Measurements from ENCODE around the gene SGCD.
"Not testable (repeated sequence)": the region's sequence is repeated elsewhere in the genome, so short reads cannot be mapped to it uniquely, and the experiment has no call there.

Gene SGCD

DNA sequence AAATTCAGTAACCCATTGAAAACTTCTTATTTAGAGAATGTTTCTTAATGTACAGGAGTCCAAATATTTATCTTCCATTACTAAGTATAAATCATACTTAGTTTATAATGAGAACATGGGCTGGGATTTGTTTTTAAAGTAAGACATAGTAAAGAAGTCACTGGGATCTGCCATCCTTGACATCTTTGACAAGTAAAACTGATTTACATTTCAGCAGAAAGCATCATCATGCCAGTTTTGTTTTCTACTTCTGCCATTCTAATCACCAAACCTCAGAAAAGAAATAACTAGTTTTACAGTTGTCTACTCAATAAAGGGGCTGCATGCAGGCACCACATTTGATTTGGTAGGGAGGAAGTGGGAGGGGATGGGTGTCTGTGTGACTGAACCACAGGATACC is 301.5 kb downstream of the SGCD start:
- H3K4me3 Mint-ChIP-seq: no peak overlapping the region
- no peaks in the 10 kb centered on the region for H3K27me3 Mint-ChIP-seq
- ATAC-seq (replicated peaks): no peak
- H3K36me3 Mint-ChIP-seq: no peaks in the 10 kb centered on the region
- H3K4me1 Mint-ChIP-seq: no peaks in the 10 kb centered on the region
- no peak overlapping the region for H3K27ac Mint-ChIP-seq
- DNase-seq: no peak
- no peaks in the 10 kb centered on the region for H3K9me3 Mint-ChIP-seq

DNA sequence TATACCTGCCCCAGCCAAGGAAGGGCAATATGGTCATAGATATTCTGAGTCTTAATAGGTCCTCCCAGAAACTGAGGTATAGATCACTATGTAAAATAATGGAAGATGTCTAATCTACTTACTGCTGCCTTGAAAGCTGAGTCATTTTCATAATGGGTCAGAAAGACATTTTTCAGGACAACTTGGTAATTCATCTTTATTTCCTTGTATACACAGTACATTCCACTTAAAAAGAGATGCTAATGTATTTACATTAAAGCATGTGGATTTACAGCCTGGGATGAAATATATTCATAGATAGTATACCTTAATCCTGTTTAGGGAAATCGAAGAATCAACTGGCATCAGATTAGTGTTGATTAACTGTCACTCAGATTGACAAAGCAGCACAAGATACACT is 304.0 kb downstream of the SGCD start:
- no peaks in the 10 kb centered on the region for H3K9me3 Mint-ChIP-seq
- H3K36me3 Mint-ChIP-seq: no peaks in the 10 kb centered on the region
- H3K4me1 Mint-ChIP-seq: no peaks in the 10 kb centered on the region
- H3K27ac Mint-ChIP-seq: no peak overlapping the region
- no peak for DNase-seq
- H3K27me3 Mint-ChIP-seq: no peaks in the 10 kb centered on the region
- no peak overlapping the region for H3K4me3 Mint-ChIP-seq
- no peak for ATAC-seq (replicated peaks)

DNA sequence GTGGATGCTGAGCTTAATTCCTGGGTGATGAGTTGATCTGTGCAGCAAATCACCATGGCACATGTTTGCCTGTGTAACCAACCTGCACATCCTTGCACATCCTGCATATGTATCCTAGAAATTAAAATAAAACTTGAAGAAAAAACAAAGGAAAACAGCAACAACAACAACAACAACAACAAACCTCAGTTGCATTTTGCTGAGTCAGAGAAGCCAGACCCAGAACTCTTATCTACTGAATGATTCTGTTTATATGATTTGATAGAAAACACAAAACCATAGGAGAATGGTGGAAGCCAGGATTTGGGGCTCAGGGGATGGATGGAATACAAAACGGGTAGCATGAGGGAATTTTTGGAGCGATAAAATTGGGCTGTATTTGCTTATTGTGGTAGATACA is 307.3 kb downstream of the SGCD start:
- Mint-ChIP-seq H3K9me3 (peaks cover 2 to 4% of the 10 kb centered on the region in 2 donors), H3K36me3 (no peaks in the 10 kb centered on the region), H3K4me3 (no peak overlapping the region), H3K27ac (no peak overlapping the region), H3K27me3 (no peaks in the 10 kb centered on the region), H3K4me1 (no peaks in the 10 kb centered on the region)
- DNase-seq: no peak
- ATAC-seq (replicated peaks): no peak

DNA sequence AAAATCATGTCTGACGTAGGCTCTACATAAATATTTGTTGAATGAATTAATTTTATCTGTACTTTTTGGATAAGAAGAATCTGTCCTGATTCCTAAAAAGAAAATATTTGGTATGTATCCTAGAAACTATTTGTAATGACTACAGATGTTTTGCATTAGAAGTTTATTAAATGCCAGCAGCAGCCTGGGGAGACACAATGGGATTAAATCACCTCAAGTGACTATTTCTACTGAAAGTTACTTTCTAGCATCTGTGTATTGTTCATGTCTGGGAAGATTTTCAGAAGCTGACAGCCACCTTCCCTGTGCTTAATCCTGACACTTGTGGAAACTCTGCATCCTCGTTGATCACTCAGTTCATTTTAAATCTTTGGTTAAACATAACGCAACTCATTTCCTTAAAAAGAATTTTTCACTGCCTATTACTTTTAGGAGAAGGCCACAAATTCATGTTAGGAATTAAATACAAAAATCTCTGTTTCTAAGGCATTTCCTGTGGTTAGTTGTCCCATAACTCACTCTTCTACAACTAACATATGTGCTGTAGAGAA is 313.8 kb downstream of the SGCD start:
- H3K36me3 Mint-ChIP-seq: no peaks in the 10 kb centered on the region
- no peak overlapping the region for H3K4me3 Mint-ChIP-seq
- DNase-seq (no peak), ATAC-seq (replicated peaks) (no peak)
- no peak overlapping the region for H3K27ac Mint-ChIP-seq
- H3K9me3 Mint-ChIP-seq: peaks cover 2 to 4% of the 10 kb centered on the region in 2 donors
- no peaks in the 10 kb centered on the region for H3K4me1 Mint-ChIP-seq
- no peaks in the 10 kb centered on the region for H3K27me3 Mint-ChIP-seq

DNA sequence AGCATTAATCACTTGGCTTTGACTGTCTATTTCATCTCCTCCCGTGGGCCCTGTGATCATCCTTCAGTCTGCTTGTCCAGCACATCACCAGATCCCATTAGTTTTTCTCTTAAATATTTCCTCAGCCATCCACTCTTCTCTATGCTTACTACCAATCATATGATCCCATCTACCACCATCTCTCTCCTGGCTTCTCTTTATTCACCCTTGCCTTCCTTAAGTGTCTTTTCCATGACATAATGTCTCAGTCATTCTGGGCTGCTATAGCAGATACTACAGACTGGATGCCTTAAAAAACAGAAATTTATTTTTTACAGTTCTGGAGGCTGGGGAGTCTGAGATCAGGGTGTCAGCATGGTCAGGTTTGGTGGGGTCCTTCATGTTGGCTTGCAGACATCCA is 314.7 kb downstream of the SGCD start:
- Mint-ChIP-seq H3K27ac (no peak overlapping the region), H3K36me3 (no peaks in the 10 kb centered on the region), H3K4me1 (no peaks in the 10 kb centered on the region), H3K4me3 (no peak overlapping the region), H3K27me3 (peaks cover 4 to 6% of the 10 kb centered on the region in 2 donors), H3K9me3 (peaks cover 2 to 4% of the 10 kb centered on the region in 2 donors)
- no peak for ATAC-seq (replicated peaks)
- no peak for DNase-seq

DNA sequence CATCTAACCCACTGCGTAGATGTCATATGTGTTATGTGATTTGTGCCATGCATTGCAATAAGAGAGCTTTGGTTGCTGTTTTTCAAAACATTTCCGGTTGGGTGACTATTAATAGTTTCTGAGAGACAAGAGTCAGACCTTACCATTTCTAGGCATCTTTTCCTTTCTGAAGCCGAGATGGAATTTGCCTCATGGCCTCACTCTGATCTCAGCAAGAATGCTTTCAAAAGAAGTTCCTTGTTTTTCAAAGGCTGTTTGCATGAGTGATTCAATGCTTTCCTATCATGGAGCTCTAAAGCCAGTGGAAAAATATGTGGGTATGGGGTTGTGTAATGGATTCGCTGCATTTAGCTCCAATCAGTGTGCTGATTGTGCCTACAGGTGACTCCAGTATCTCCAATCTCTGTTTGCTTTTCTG is 320.1 kb downstream of the SGCD start:
- no peak for ATAC-seq (replicated peaks)
- no peak overlapping the region for H3K27ac Mint-ChIP-seq
- peaks cover 4 to 6% of the 10 kb centered on the region in 2 donors for H3K27me3 Mint-ChIP-seq
- DNase-seq: no peak
- no peak overlapping the region for H3K4me3 Mint-ChIP-seq
- H3K36me3 Mint-ChIP-seq: no peaks in the 10 kb centered on the region
- H3K4me1 Mint-ChIP-seq: no peaks in the 10 kb centered on the region
- H3K9me3 Mint-ChIP-seq: peaks cover 0 to 3% of the 10 kb centered on the region in 2 donors

DNA sequence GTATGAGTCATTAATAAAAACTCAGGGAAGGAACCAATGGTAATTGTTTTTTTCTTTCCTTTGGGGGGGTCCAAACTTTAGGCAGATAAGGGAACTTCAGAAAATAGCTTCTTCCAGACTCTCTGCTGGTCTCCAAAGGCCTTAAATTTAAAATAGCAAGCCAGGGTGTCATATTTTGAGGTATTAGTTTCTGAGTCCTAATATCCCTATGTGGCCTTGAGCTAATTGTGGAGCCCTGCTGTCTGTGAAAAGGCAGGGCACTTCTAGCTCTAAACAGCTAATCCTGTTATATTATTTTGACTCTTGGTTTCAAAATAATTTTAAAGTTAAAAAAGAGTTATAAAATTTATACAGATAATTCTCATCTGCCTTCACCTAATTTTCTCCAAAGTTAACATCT is 327.5 kb downstream of the SGCD start:
- DNase-seq (no peak), ATAC-seq (replicated peaks) (no peak)
- no peak overlapping the region for H3K27ac Mint-ChIP-seq
- peaks cover 0 to 4% of the 10 kb centered on the region in 2 donors for H3K9me3 Mint-ChIP-seq
- H3K4me3 Mint-ChIP-seq: no peak overlapping the region
- no peaks in the 10 kb centered on the region for H3K4me1 Mint-ChIP-seq
- no peaks in the 10 kb centered on the region for H3K36me3 Mint-ChIP-seq
- peaks cover 7 to 10% of the 10 kb centered on the region in 2 donors for H3K27me3 Mint-ChIP-seq

DNA sequence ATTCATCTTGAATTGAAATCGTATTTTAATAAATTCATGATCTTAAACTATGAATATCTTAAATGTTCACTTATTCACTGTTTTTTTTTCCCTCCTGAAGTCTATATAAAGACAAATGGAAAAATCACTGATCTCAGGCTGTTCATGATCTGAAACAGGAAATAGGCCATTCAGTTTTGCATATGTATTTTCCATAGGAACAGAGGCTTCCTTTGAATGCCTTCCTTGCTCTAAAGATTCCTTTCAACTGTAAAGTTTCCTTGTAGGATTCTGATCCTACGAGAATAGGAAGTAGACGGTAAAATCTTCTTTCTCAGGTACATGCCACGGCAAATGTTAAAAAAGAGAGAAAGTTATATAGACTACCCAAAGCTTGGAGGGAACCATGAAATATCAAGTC is 328.8 kb downstream of the SGCD start:
- ATAC-seq (replicated peaks): no peak
- H3K27ac Mint-ChIP-seq: no peak overlapping the region
- no peak overlapping the region for H3K4me3 Mint-ChIP-seq
- H3K27me3 Mint-ChIP-seq: peaks cover 7 to 10% of the 10 kb centered on the region in 2 donors
- H3K9me3 Mint-ChIP-seq: peaks cover 0 to 4% of the 10 kb centered on the region in 2 donors
- DNase-seq: no peak
- no peaks in the 10 kb centered on the region for H3K4me1 Mint-ChIP-seq
- H3K36me3 Mint-ChIP-seq: no peaks in the 10 kb centered on the region

DNA sequence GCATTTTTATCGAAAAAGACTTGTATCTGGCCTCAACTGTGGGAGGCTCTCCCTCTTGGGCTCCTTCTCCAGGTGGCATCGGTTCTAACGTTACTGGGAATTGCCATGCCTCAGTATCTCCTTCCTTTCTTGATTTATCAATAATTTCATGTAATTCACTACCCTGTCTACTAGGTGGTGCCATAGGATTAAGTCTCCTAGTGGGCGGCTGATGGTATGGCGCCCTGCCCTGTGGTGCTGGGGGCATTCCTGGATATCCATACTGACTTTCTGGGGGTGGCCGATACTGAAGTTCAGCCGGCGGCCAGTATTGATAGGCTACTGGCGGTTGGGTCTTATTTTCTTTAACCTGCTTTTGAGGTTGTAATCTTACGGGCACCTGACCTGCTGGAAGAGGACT is 337.9 kb downstream of the SGCD start:
- H3K27me3 Mint-ChIP-seq; H3K9me3 Mint-ChIP-seq; H3K36me3 Mint-ChIP-seq; H3K27ac Mint-ChIP-seq; ATAC-seq (replicated peaks); H3K4me3 Mint-ChIP-seq; H3K4me1 Mint-ChIP-seq; DNase-seq: not testable (repeated sequence)

DNA sequence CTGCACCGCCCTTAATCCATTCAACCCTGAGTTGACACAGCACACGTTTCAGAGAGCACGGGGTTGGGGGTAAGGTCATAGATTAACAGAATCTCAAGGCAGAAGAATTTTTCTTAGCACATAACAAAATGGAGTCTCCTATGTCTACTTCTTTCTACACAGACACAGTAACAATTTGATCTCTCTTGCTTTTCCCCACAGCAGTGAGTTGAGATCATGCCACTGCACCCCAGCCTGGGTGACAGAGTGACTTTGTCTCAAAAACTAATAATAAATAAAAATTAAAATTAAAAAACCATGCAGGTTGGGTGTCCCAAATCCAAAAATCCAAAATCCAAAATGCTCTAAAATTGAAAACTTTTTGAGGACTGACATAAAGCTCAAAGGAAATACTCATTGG is 339.7 kb downstream of the SGCD start:
- not testable (repeated sequence) for H3K36me3 Mint-ChIP-seq; H3K27ac Mint-ChIP-seq; H3K4me3 Mint-ChIP-seq; H3K4me1 Mint-ChIP-seq; ATAC-seq (replicated peaks); H3K9me3 Mint-ChIP-seq; DNase-seq; H3K27me3 Mint-ChIP-seq

DNA sequence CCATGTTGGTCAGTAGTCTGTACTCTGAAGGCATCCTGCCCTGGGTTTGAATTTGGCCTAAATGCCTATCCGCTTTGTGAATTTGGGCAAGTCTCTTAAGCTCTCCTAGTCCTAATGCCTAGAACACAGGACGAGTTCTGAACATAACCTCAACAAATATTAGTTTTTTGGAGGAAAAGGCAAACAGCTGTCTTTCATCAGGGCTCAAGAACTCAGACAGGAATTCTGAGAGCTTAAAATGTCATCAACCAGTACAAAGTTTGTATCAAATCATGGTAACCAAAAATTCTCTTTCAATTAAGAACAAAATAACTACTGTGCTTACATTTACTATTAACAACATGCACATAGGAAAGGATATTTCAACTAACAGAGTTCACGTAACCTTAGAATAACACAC is 340.7 kb downstream of the SGCD start:
- H3K27ac Mint-ChIP-seq: no peak overlapping the region
- no peak overlapping the region for H3K4me3 Mint-ChIP-seq
- DNase-seq (no peak), ATAC-seq (replicated peaks) (no peak)
- no peaks in the 10 kb centered on the region for H3K36me3 Mint-ChIP-seq
- no peaks in the 10 kb centered on the region for H3K9me3 Mint-ChIP-seq
- H3K27me3 Mint-ChIP-seq: no peaks in the 10 kb centered on the region
- H3K4me1 Mint-ChIP-seq: no peaks in the 10 kb centered on the region

DNA sequence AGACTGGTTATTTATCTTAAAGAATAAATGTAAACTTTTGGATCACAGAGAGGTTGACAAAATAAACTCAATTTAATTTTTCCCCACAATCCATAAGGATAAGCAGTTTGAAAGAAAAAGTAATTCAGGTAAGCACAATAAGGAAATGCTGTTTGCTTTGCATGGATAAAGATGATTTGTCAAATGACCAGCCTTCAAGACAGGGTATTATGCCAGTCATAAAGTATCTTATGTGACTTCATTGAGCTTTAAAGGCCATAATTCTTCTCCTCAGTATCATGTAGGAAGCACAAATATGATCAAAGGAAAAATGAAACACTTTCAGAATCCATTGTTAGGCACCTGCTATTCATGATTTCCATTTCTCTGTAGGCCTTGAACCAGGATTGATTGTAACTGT is 342.5 kb downstream of the SGCD start:
- DNase-seq (no peak), ATAC-seq (replicated peaks) (no peak)
- Mint-ChIP-seq H3K27me3 (no peaks in the 10 kb centered on the region), H3K4me3 (no peak overlapping the region), H3K36me3 (no peaks in the 10 kb centered on the region), H3K27ac (no peak overlapping the region), H3K4me1 (no peaks in the 10 kb centered on the region), H3K9me3 (no peaks in the 10 kb centered on the region)

DNA sequence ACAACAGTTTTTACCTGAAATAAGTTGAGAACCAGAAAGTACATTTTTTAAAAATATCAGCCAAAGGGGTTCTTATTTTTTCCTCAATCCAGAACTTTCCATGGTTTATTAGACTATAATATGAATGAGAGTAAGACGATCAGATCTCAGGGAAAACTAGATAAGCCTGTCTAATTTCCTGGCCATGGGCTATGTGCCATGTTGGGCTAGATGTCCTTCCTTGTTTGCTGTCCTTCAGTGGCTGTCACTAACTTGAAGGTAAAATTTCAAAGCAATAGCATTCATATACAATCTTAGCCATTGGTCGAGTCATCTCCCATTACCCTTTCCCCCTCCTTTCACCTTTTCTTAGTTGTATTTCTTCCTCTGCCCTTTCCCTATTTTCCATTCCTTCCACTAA is 343.7 kb downstream of the SGCD start:
- Mint-ChIP-seq H3K9me3 (no peaks in the 10 kb centered on the region), H3K4me3 (no peak overlapping the region), H3K36me3 (no peaks in the 10 kb centered on the region), H3K27me3 (no peaks in the 10 kb centered on the region), H3K4me1 (no peaks in the 10 kb centered on the region), H3K27ac (no peak overlapping the region)
- ATAC-seq (replicated peaks): no peak
- DNase-seq: no peak

DNA sequence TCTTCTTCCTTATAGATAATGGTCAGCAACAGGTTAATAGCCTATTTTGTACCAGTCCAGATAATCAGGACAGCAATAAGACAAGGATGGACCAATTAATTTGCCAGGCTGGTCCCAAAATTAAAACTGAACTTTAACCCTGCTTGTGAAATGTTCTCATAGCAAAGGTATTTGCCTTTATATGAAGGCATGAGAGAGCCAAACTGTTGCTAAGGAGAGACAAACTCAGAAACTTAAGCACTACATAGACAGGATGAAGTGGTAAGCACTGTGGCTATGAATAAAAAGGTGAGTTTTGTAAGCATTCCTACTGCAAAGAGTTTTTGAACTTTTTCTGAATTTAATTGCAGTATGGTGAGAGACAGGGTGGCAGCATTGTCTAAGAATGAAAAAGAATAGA is 348.4 kb downstream of the SGCD start:
- no peaks in the 10 kb centered on the region for H3K4me1 Mint-ChIP-seq
- no peaks in the 10 kb centered on the region for H3K36me3 Mint-ChIP-seq
- H3K27ac Mint-ChIP-seq: no peak overlapping the region
- H3K9me3 Mint-ChIP-seq: no peaks in the 10 kb centered on the region
- no peaks in the 10 kb centered on the region for H3K27me3 Mint-ChIP-seq
- no peak overlapping the region for H3K4me3 Mint-ChIP-seq
- DNase-seq: no peak
- ATAC-seq (replicated peaks): no peak

DNA sequence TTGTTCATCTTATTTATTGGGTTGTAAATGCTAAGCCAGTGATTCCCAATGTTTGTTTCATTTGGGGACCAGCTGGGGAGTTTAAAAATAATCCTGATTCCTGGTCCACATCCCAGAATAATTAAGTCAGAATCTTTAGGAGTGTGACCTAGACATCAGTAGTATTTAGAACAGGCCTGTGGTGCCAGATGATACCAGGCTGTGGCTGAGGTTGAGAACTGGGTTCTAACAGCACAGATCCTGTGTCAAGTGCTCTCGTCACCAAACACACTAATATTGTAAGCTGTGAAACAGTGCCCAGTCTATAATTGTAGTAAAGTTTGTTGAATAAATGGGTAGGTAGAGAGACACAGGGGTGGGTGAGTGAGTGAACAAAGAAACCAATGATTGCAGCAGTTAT is 351.0 kb downstream of the SGCD start:
- Mint-ChIP-seq H3K27me3 (no peaks in the 10 kb centered on the region), H3K4me1 (no peaks in the 10 kb centered on the region), H3K27ac (no peak overlapping the region), H3K9me3 (no peaks in the 10 kb centered on the region), H3K4me3 (no peak overlapping the region), H3K36me3 (no peaks in the 10 kb centered on the region)
- no peak for ATAC-seq (replicated peaks)
- DNase-seq: no peak

DNA sequence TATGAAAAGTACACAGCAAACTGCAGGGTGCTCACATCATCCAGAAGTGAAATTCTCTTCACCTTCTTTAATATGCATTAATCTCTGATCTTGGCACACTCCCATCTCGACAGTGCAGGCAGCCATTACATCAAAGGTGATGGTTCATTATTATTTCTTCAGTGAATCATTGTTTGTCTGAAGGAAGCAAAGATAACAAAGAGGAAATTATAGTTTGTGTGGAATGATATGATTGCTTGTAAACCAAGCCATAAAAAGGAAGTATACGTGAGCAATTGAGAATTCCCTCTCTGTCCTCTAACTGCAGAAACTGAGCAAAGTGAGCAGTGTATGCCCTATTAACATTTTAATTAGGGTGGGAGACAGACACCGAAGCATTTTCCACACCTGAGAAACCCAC is 351.5 kb downstream of the SGCD start:
- ATAC-seq (replicated peaks) (no peak), DNase-seq (no peak)
- no peaks in the 10 kb centered on the region for H3K4me1 Mint-ChIP-seq
- no peak overlapping the region for H3K27ac Mint-ChIP-seq
- H3K27me3 Mint-ChIP-seq: no peaks in the 10 kb centered on the region
- H3K9me3 Mint-ChIP-seq: no peaks in the 10 kb centered on the region
- no peaks in the 10 kb centered on the region for H3K36me3 Mint-ChIP-seq
- H3K4me3 Mint-ChIP-seq: no peak overlapping the region
